ENCODE data around the gene ERGIC1. TPM values are rescaled to one million over a fixed set of nuclear protein-coding genes. Genes with fewer than 3 reads are reported as not detected.

Gene ERGIC1
- total and polyA plus RNA-seq, 2 of the 13 experiments (the other 11 are each of a cell fraction or from before 2014, with no cell fraction given) = 78.5 to 184 TPM

DNA sequence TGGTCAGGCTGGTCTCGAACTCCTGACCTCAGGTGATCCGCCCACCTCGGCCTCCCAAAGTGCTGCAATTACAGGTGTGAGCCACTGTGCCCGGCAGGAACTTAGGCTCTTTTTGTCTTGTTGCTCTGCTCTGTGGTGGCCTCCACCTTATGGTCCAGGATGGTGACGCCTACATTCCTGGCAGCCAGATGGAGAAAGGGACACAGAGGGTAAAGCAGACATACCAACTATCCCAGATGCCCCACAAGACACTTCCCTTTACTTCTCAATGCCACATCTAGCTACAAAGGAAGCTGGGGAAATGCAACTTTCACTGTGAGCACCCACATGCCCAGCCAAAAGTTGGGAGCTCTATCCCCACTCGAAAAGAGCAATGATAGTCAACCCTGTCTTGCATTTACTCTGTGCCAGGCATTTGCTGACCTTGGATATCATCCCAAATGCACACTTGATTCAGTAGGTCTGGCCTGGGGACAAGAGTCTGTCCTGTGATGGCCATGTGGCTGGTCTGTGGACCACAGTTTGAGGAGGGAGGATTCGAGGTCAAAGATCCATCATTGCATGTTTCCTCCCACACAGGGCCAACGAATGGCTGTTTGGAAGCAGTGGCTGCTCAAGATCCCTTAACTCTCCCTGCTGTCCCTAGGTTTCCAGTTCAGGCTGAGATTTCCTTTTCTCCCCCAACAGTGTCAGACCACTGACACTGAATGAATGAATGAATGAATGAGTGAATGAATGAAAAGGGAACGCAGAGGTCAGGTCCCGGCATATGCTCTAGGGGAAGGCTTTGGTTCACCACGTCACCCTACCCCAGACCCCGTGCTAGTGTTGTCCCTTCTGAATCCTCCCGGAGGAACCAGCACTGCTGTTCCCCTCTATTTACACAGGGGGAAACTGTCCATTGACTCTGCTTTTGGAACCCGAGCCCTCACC is 1.4 kb upstream of the ERGIC1 start:
- no peak overlapping the region for H2AFZ ChIP-seq (ENCODE audit: low read length)
- H4K20me1 ChIP-seq (ENCODE audit: insufficient read depth, low read length) = 0 out of 2 replicates have a peak, but pooled peaks cover 9% of the 10 kb centered on the region
- FAIRE-seq (peak; percentile 74), DNase-seq (ENCODE audit: low spot score) (no peak), ATAC-seq (peak; percentile 35)
- peaks cover 81% of the 10 kb centered on the region for H3K4me1 ChIP-seq (ENCODE audit: insufficient read depth, low read length)
- POLR2A ChIA-PET = interaction anchor here (0.9 to 5.6 kb wide), 6 partner anchors 27 to 61 kb away, joined by 3 to 50 read pairs (median 6); partner anchors contain the start of gene DUSP1
- 32% methylated on average over 13 of the region's 14 CpGs for WGBS (ENCODE audit: low lambda C conversion rate)
- peaks cover 0 to 3% of the 10 kb centered on the region in 2 experiments; a peak in 1 of 5 replicates for H3K27me3 ChIP-seq (ENCODE audit: control insufficient read depth in 1 of 2, insufficient read depth in 2 of 2, low read length in 2 of 2)
- peak overlapping the region; percentile 95 for H3K4me2 ChIP-seq (ENCODE audit: low read depth, low read length)
- H3K4me3 ChIP-seq (replicated peaks in 1 of 3; ENCODE audit: insufficient read depth in 1 of 3, low read depth in 2 of 3, low read length in 3 of 3) = peak overlapping the region in 2 of 3 experiments; percentile 86 to 95; a peak in 3 of 6 replicates
- in situ Hi-C loops (cut with HindIII; ENCODE audit: extremely low pct_ligation_motif_present, low pct_unique_long_range_greater_than_20kb) (no loop called here), intact Hi-C loops (cut with micrococcal nuclease; ENCODE audit: unreplicated experiment) (loop anchor here (1.0 kb wide), 1 partner anchor 55 kb away; no protein-coding TSS in a partner anchor)
- BruUV-seq (replicated peaks) = no TSS peak
- CTCF ChIA-PET (ENCODE audit: low intra/inter-chr PET ratio, low total read pairs) = no interaction called here
- peaks cover 32% of the 10 kb centered on the region for H3K79me2 ChIP-seq (ENCODE audit: insufficient read depth, low read length)
- no peaks in the 10 kb centered on the region for H3K9me3 ChIP-seq (ENCODE audit: low read length)
- peak overlapping the region; percentile 89 for H3K9ac ChIP-seq (ENCODE audit: insufficient read depth, low read depth, low read length)
- peak overlapping the region; percentile 90 for H3K27ac ChIP-seq (ENCODE audit: extremely low read length, insufficient read depth, low read length)
- peaks cover 0 to 8% of the 10 kb centered on the region in 2 experiments; a peak in 4 of 5 replicates for H3K36me3 ChIP-seq (replicated peaks in 1 of 2; ENCODE audit: control insufficient read depth in 1 of 2, insufficient read depth in 2 of 2, low read length in 2 of 2)
- TF ChIP-seq SIN3A (IDR thresholded peaks at IDR 0.05; ENCODE audit: borderline replicate concordance, low read depth, low read length) (no peak), CBX5 (CRISPR knock-in tag; IDR thresholded peaks at IDR 0.05; ENCODE audit: borderline replicate concordance) (no peak), SRSF1 (optimal IDR thresholded peaks at IDR 0.05; ENCODE audit: low read depth, low read length) (no peak), ZNF468 (CRISPR knock-in tag; IDR thresholded peaks at IDR 0.05) (no peak), ZBTB7B (CRISPR knock-in tag; IDR thresholded peaks at IDR 0.05) (no peak), ZNF878 (CRISPR knock-in tag; IDR thresholded peaks at IDR 0.05) (peak; percentile 69; the same call in 1 of the 2 replicates), RXRA (CRISPR knock-in tag; IDR thresholded peaks at IDR 0.05) (peak; percentile 48; the same call in 1 of the 2 replicates), ZNF543 (CRISPR knock-in tag; IDR thresholded peaks at IDR 0.05) (no peak), SMC3 (IDR thresholded peaks at IDR 0.05; ENCODE audit: low read length) (peak; percentile 17; the same call in 1 of the 2 replicates), ZNF232 (CRISPR knock-in tag; IDR thresholded peaks at IDR 0.05; ENCODE audit: borderline replicate concordance) (no peak), ZNF644 (CRISPR knock-in tag; IDR thresholded peaks at IDR 0.05; ENCODE audit: low read depth) (0 out of 2 replicates have a peak, but pooled peaks have one; percentile 39), ZNF607 (CRISPR knock-in tag; IDR thresholded peaks at IDR 0.05; ENCODE audit: borderline replicate concordance) (no peak), MAZ (IDR thresholded peaks at IDR 0.05; ENCODE audit: borderline replicate concordance, low read depth, low read length) (no peak), MAZ (CRISPR knock-in tag; IDR thresholded peaks at IDR 0.05; ENCODE audit: low read depth) (peak; percentile 41; the same call in 1 of the 2 replicates)
- TF ChIP-seq, protein P1, sequence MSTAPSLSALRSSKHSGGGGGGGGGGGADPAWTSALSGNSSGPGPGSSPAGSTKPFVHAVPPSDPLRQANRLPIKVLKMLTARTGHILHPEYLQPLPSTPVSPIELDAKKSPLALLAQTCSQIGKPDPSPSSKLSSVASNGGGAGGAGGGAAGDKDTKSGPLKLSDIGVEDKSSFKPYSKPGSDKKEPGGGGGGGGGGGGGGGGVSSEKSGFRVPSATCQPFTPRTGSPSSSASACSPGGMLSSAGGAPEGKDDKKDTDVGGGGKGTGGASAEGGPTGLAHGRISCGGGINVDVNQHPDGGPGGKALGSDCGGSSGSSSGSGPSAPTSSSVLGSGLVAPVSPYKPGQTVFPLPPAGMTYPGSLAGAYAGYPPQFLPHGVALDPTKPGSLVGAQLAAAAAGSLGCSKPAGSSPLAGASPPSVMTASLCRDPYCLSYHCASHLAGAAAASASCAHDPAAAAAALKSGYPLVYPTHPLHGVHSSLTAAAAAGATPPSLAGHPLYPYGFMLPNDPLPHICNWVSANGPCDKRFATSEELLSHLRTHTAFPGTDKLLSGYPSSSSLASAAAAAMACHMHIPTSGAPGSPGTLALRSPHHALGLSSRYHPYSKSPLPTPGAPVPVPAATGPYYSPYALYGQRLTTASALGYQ (CRISPR knock-in tag; IDR thresholded peaks at IDR 0.05) = no peak
- TF ChIP-seq, protein P2, sequence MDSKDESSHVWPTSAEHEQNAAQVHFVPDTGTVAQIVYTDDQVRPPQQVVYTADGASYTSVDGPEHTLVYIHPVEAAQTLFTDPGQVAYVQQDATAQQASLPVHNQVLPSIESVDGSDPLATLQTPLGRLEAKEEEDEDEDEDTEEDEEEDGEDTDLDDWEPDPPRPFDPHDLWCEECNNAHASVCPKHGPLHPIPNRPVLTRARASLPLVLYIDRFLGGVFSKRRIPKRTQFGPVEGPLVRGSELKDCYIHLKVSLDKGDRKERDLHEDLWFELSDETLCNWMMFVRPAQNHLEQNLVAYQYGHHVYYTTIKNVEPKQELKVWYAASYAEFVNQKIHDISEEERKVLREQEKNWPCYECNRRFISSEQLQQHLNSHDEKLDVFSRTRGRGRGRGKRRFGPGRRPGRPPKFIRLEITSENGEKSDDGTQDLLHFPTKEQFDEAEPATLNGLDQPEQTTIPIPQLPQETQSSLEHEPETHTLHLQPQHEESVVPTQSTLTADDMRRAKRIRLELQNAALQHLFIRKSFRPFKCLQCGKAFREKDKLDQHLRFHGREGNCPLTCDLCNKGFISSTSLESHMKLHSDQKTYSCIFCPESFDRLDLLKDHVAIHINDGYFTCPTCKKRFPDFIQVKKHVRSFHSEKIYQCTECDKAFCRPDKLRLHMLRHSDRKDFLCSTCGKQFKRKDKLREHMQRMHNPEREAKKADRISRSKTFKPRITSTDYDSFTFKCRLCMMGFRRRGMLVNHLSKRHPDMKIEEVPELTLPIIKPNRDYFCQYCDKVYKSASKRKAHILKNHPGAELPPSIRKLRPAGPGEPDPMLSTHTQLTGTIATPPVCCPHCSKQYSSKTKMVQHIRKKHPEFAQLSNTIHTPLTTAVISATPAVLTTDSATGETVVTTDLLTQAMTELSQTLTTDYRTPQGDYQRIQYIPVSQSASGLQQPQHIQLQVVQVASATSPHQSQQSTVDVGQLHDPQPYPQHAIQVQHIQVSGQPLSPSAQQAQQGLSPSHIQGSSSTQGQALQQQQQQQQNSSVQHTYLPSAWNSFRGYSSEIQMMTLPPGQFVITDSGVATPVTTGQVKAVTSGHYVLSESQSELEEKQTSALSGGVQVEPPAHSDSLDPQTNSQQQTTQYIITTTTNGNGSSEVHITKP (CRISPR knock-in tag; IDR thresholded peaks at IDR 0.05; ENCODE audit: low read depth) = peak; percentile 11; the same call in 1 of the 2 replicates
- TF ChIP-seq, protein P3, sequence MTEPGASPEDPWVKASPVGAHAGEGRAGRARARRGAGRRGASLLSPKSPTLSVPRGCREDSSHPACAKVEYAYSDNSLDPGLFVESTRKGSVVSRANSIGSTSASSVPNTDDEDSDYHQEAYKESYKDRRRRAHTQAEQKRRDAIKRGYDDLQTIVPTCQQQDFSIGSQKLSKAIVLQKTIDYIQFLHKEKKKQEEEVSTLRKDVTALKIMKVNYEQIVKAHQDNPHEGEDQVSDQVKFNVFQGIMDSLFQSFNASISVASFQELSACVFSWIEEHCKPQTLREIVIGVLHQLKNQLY (CRISPR knock-in tag; IDR thresholded peaks at IDR 0.05) = peak; percentile 92
